Measurements from ENCODE around the gene SARS2.

- TF ChIP-seq, protein P1, sequence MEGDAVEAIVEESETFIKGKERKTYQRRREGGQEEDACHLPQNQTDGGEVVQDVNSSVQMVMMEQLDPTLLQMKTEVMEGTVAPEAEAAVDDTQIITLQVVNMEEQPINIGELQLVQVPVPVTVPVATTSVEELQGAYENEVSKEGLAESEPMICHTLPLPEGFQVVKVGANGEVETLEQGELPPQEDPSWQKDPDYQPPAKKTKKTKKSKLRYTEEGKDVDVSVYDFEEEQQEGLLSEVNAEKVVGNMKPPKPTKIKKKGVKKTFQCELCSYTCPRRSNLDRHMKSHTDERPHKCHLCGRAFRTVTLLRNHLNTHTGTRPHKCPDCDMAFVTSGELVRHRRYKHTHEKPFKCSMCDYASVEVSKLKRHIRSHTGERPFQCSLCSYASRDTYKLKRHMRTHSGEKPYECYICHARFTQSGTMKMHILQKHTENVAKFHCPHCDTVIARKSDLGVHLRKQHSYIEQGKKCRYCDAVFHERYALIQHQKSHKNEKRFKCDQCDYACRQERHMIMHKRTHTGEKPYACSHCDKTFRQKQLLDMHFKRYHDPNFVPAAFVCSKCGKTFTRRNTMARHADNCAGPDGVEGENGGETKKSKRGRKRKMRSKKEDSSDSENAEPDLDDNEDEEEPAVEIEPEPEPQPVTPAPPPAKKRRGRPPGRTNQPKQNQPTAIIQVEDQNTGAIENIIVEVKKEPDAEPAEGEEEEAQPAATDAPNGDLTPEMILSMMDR (IDR thresholded peaks at IDR 0.05; ENCODE audit: low read length), result no peak
- TF ChIP-seq EZH2 (IDR thresholded peaks at IDR 0.05; ENCODE audit: borderline replicate concordance, low read length), result no peak
Observed at GRCh38 chr19:38867171-38867780, 63.3 kb downstream of the SARS2 start.

Data from OCI-LY1 (cell line).